Hepatic stellate cell (primary cell): ENCODE results near the gene CD300LF.

Experiments
- DNase-seq: peaks from one replicate; pipeline ENCODE4 v3.0.0; 2011; ENCODE audit warnings: low spot score

The CD300LF gene

DNA sequence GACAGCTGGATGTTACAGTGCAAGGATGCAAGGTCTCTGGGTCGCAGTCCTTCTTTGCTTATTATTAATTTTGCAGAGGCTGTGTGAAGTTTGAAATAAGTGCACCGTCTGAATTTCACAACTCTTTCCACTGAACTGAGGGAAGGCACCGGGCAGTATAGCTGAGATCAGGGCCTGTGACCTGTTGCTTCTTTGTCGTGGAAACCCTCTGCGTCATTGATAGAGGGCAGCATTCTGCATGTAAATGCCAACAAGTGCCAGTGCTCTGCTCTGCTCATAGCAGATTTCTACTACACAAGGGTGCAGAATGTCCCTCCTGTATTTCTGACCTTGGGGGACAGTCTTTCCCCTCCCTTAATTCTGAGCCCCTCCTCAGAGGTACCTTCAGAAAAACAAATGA lies 26.0 kb downstream of the CD300LF start:
- no peak for DNase-seq

DNA sequence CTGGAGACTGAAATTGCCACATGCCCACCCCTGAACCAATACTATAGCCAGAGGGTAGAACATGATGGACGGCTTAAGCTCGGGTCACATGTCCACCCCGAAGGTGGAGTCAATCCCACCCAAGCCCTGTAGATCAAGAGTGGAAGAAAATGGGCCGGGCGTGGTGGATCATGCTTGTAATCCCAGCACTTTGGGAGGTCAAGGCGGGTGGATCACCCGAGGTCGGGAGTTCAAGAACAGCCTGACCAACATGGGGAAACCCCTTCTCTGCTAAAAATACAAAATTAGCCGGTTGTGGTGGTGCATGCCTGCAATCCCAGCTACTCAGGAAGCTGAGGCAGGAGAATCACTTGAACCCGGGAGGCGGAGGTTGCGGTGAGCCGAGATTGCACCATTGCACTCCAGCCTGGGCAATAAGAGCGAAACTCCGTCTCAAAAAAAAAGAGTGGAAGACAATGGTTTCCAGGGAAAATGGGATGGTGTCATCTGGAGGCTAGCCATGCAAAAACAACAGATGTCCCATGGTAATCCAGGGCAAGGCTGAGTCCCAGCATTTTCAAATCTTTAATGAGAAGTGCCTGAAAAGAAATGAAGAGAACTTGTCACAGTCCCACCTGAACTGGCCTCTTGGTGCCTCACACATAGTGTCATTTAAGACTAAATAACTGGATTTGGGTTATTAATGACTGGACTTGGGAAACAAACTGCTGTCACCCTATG lies 30.1 kb downstream of the CD300LF start:
- DNase-seq: no peak

DNA sequence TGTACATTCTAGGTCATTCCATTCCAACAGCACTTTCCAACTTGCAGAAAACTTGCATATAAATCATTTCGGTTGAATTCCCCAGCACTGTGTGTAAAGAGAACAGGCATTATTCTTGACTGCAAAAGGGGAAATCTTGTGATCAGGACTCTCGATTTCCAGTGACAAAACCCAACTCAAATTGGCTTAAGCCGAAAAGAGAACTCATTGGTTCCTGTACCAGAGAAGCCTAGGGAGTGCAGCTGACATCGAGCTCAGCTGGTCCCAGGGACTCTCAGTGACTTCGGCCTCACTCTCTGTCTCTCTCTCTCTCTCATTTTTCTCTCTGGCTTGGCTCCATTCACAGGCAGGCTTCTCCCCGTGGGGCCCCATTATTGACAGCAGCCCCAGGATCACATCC lies 30.7 kb downstream of the CD300LF start:
- DNase-seq: no peak

DNA sequence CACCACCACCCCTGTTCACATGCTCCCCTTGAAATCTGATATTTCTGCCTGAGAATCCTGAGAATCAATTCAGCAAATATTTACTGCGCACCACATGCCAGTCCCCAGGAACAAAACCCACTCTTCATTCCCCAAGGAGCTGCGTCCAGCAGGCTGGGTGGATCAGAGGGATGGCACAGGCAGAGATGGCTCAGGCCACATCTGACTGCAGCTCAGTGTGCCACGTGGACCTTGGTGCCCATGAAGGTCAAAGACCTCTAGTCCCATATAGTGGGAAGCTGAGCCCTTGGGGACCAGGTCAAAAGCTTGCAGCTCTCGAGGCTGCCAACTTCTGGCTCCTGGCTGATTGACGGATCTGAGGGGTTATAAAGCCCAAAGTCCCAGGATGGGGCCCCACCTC lies 31.8 kb downstream of the CD300LF start:
- DNase-seq: no peak

DNA sequence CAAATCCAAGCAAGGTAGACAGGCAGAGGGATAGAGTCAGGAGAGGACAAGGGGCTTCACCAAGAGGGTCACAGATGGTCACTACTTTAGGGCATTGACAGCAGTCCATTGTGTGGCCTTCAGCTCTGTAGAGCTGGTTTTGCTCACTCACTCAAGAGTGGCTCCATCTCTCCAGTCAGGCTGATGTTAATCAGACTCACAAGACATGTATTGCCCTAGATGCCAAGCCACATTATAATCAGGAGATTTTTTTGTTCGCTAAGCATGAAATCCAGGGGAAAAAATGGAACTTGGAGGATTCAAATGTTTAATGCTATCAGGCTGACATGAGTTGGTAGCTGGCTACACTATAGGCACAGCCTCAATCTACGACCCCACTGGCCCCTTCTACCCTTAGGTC lies 32.5 kb downstream of the CD300LF start:
- DNase-seq: no peak

DNA sequence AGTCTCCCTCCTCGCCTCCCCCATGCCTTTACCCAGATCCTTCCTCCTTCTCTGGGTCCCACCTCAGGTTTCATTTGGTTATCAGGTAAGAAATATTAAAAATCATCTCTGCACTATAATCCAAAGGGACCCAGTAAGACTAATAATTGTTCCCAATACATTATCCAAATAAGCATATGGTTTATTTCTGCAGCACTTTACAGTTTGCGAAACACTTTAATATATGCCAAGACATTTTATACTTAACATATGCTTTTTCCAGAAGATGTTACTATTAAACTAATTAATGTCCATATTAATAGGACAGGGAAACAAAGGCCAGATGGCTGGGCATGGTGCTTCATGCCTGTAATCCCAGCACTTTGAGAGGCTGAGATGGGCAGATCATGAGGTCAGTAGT lies 33.3 kb downstream of the CD300LF start:
- DNase-seq: no peak

DNA sequence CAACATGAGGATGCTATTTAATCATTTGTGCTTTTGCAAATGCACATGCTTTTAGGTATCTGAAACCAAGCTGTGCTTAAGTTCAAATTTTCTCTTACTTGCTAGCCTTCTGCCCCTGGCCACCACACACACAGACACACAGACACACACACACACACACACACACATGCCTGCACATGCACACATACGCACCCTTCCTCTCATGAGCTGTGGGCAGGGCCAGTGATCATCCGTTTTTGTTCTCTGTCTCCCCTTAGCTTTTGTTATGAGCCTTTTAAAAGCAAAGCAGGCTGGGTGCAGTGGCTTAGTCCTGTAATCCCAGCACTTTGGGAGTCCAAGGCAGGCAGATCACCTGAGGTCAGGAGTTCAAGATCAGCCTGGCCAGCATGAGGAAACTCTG lies 34.2 kb downstream of the CD300LF start:
- DNase-seq: no peak

DNA sequence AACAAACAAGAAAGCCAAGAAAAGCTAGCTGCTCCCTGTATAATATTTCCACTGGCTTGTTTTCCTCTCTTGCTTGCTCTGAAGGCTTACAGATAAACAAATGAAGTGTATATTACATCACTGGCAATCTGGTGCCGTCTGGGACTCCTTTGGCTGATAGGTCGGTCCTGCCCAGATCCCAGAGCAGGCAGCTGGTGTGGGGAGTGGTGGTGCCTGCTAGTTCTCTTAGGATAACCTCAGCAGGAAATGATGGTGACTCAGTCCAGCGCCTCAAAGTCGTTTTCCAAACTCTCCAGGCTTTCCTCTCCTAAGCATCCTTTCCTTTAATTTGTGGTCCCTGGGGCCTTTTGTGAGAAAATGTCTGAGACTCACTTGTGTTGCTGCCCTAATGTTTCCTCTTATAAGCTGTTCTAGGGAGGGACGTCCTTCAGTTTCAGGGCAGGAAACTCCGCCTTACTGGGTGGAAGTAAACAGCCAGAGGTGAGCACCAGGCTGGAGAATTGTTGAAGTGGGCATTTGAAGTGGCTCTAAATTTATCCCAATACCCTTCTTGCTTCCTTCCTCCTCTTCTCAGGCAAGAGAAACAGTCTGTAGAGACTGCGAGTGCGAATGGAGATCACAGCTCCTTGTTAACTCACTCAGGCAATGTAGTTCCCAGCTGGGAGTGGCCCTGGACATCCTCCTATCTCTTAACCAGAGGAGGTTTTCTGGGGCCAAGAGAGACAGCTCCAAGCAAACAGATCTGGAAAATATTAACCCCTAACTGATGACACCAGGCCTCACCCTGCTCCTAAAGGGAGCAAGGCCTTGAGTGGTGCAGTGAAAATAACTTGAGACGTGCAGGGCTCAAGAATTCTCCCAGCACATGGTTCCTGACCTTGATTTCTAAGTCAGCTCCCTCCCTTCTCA lies 34.9 kb downstream of the CD300LF start:
- DNase-seq: no peak

DNA sequence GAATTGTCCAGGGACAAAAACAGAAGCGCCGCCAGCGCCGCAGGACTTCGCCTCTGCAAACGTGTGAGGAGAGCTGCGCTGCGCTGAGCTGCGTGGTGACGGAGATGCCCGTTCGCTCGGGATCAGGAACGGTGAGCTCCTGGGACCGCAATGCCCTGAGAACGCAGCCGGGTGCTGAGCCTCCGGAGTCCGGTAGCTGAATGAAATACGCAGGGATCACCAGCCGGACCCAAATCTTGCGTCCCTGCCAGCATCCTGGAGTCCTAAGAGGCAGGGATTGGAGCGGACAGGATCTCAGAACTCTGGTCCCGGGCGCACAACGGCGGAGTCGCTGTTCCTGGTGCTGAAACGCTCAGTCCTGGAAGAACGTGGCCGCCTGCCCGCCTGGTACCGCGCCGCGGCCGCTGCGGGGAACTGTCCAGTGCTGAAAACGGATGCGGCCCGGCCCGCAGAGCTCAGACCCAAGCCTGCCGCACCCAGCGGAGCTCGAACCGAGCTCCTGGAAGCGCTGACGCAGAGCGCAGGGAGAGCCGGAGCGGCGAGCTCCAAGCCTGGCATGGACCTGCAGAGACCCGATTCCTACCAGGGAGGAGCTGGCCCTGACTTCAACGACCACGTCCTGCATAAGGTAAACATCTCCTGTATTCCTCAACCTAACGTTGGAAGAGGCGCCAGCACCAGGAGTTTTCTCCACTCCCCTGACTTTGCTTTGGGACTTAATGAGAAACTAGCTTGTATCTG lies 41.5 kb downstream of the CD300LF start:
- DNase-seq: peak; percentile 40

DNA sequence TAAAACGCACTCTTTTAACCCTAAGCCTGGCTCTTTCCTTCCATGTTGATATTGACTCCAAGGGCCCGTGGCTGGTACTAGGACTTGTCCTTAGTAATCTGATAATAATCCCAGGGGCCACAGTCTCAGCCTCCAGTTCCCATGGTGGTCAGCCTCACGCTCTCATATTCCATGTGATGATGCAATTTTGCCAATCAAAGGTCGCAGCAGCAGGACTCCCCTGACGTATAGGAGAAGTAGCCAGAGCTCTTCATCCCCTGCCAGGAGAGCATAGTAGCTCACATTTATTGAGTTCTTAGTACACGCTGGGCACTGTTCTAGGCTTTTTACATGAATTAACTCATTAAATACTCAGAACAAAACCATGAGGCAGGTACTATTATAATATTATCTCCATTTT lies 42.4 kb downstream of the CD300LF start:
- no peak for DNase-seq

DNA sequence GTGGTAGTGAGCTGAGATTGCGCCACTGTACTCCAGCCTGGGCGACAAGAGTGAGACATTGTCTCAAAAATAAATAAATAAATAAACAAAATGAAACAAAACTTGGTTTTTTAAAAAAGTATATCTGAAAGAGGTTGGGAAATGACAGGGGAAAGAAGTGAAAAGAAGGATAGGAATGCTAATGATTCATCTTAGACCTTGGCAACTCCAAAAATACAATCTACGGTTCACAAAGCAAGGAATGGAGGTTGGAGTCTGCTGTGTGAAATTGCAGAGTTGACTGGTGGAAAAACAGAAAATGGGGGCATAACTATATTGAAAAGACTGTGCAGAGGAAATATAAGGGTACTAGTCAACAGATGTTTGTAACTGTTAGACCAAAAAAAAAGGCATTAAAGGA lies 49.2 kb downstream of the CD300LF start:
- no peak for DNase-seq

DNA sequence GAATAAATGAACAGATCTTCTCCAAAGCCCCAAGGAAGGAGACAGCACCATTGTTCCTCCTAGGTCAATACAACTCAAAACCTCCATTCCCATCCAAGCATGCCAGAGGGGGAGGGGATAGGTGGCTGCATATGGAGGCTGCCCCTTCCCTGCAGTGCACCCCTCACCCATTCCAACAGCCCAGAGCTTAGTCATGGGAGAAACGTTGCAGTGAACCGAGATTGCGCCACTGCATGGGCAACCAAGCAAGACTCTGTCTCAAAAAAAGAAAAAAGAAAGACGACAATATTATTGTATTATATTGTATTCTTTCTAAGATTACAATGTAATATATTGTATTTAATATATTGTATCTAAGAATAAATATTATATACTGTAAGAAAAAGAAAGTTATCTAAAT lies 52.8 kb downstream of the CD300LF start:
- DNase-seq: no peak

DNA sequence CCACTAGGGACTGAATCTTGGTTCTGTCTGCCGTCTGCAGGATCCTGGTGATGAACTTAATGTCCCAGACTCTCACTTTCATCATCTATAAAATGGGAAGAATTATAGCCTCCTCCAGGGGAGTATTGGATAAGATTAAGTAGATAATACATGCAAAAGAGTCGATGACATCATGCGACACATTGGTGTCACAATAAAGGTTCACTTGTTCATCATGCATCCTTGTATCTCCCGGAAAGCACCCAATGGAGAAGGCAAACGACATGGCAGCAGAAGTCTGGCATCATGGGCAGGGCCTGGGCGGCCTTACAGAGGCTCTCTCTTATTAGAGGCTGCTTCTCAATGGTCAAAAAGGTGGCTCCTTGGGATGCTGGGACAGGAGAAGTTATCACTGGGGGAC lies 54.1 kb downstream of the CD300LF start:
- no peak for DNase-seq

DNA sequence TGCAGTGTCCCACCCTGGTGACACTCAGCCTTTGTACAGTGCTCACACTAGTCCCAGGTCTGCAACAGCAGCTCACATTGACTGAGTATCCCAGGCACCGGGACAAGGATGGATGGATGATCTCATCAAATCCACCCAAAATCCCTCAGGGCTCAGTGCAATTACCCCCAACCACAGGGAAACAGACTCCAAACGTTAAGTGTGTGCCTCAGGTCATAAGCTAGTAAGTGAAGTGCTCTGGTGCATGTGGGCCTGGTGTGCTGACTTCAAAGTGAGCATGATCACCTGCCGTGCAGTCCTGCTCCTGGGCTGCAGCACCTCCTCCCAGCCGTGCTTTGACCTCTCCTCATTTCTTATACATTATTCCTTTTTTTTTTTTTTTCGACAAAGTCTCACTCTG lies 58.0 kb downstream of the CD300LF start:
- DNase-seq: no peak

DNA sequence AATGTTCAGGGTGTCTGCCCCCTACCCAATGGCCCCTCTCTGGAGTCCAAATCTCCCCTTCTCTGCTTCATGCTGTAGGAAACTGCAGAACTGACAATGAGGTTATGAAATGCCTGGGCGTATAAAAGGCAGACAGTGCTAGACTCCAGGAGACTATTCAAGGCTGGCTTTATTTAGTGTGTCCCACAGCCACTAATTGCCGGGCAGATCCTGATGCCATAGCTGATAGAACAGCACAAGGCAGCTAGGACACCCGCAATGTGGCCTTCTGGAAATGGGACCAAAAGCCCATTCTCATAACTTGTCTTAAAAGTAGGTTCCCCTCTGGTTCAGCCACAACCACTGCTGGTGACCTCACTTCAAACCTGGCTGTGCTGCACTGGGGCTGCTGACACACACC lies 60.7 kb downstream of the CD300LF start:
- no peak for DNase-seq

DNA sequence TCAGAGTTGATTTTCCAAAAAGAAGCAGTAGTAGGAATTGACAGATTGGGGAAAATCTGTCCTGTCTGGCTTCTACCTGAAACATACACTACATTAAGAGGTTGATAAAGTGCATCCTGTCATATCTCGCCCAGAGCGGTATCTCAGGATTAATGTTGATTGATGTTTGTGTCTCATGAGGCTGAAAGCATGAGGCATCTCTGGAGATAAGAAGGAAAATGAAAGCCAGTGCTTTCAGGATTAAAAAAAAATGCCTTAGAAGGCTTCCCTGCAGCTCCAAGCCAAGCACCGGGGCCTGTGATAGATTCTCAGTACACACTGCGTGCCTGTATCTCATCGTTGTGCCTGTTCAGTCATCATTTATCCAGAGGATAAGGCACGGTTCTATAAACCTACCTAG lies 62.8 kb downstream of the CD300LF start:
- no peak for DNase-seq

DNA sequence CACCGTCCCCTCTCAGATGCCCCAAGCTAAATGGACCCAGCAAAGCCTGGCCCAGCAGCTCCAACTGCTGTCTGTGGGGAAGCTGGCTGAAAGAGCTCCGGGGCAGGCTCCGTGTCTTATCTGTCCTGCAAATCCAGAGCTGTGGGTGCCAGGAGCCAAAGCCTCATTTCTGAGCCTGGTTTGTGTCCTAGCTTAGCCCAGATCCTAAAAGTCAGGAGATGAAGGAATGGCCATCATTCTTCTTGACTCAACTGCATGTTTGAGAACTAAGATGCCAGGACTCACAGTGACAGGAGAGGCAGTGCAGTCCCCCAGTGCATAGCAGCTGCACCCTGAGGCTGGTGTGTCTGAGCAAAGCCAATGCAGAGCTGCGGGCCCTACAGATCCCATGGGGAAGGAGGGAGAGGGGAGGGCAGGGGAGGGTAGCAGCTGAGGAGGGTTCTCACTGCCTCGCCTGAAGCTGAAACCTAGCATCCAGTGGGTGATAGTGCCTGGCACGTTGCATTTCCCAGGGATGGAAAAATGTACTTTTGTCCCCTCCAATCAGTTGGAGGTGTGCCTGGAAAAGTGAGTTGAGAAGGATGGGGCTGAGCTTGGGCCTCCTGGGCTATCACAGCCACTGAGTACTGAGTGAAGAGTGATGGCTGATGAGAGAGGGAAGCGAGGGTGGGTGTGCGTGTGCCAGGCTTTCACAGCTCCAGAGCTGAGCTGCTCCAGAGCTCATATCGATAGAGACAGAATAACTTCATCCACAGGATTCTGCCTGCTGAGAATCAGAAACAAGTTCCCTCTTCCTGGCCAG lies 64.7 kb downstream of the CD300LF start:
- DNase-seq: no peak

DNA sequence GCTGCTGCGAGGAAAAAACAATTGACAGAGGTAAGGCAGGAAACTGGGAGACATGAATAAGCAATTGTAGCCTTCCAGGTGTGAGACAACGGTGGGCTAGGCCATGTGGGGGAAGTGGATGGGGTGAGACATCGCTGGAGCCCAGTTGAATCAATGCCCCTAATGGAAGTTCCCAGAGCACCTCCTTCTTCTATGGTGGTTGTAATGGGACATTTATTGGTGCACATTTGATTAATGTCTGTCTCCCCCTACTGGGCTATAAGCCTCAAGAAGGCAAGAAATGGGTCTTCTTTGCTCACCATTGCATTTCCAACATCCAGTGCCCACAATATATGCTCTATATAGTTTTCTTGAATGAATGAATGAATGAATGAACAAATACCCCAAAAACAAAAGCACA lies 66.5 kb downstream of the CD300LF start:
- DNase-seq: no peak

DNA sequence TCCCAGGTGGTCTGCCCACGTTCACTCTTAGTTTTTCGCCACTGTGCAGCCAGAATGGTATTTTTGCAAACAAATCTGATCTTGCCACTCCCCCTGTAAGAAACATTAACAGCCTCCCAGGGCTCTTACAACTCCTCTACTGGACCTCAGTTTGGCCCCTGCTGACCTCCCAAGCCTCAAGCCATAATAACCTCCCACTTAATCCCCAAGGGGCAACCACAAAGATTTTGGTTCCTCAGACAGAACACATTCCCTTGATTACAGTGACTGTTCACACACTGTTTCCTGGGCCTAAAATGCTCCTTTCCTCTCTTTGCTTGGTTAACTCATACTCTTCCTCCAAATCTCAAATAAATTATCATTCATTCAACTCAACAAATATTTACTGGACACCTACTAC lies 67.7 kb downstream of the CD300LF start:
- no peak for DNase-seq

DNA sequence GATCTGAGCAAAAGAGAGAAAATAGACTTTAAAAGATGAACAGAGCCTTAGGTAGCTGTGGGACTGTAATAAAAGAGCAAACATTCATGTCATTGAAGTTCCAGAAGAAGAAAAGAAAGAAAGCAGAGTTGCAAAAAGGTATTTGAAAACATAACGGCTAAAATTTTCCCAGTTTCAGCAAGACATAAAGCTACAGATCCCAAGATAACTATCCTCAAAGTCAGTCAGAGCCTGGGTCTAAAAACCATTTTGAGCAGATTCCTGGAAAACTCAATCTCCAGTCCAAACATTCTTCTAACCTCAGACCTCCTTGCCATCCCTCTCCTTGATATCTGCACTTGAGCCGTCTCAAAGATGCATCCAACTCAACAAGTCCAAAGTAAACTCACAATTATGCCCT lies 68.3 kb downstream of the CD300LF start:
- DNase-seq: no peak
